Activated CD8-positive, alpha-beta memory T cell treated with anti-CD3 and anti-CD28 coated beads for 1 hour (primary cell): Measurements from ENCODE around the gene PLIN4.

Experiments
- DNase-seq, 2 donors: peaks; one replicate each; pipeline ENCODE4 v3.0.0-alpha.2; 2020; ENCODE audit warnings: low read depth in 1 of 2; ENCODE audit errors: extremely low read depth in 1 of 2

Gene PLIN4

DNA sequence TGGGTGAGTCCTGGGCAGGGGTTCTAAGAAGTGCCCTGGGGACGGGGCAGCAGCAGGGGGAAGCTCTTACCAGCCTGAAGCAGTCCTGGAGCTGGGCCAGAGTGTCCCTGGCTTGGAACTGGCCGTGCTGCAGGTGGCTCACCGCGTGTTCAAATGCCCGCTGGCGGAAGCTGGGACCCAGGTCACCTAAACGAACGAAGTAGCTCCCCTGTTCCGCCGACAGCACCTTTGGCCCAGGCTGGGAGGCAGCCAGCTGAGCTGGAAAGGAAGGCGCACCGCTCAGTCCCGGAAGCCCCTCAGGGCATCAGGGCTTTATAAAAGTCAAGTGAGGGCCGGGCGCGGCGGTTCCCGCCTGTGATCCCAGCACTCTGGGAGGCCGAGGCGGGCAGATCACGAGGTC is 9.6 kb downstream of the PLIN4 start:
- DNase-seq = no peak

DNA sequence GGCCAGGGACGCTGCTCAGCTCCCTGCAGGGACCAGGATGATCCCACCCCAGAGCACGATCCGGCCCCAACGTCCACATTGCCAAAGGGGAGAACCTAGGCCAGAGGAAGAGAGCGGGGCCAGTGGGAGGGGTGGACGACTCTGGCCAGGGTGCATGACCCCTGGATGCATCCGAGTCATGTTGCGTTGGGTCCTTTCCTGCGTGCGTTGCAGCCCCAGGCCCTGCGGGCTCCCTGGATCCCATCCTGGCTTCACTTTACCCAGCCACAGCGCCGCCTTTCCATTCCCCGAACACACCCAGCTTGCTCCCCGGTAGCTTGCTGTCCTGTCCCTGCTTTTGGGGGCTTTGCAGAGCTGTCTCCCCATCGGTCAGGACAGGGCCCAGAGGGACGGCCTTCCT is 10.5 kb downstream of the PLIN4 start:
- no peak for DNase-seq

DNA sequence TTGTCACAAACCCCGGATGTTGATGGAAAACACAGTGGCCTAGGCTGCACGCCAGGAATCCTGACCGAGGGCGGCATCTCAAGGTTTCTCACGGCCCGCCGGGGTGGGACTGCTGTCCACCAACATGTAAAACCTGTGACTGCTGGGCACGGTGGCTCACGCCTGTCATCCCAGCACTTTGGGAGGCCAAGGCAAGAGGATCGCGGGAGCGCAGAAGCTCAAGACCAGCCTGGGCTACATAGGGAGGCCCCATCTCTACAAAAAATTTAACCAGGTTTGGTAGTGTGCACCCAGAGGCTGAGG is 11.2 kb downstream of the PLIN4 start:
- no peak for DNase-seq

- DNase-seq = no peak
These were observed 11.7 kb downstream of the PLIN4 start for GRCh38 chr19:4506449-4507149.

DNA sequence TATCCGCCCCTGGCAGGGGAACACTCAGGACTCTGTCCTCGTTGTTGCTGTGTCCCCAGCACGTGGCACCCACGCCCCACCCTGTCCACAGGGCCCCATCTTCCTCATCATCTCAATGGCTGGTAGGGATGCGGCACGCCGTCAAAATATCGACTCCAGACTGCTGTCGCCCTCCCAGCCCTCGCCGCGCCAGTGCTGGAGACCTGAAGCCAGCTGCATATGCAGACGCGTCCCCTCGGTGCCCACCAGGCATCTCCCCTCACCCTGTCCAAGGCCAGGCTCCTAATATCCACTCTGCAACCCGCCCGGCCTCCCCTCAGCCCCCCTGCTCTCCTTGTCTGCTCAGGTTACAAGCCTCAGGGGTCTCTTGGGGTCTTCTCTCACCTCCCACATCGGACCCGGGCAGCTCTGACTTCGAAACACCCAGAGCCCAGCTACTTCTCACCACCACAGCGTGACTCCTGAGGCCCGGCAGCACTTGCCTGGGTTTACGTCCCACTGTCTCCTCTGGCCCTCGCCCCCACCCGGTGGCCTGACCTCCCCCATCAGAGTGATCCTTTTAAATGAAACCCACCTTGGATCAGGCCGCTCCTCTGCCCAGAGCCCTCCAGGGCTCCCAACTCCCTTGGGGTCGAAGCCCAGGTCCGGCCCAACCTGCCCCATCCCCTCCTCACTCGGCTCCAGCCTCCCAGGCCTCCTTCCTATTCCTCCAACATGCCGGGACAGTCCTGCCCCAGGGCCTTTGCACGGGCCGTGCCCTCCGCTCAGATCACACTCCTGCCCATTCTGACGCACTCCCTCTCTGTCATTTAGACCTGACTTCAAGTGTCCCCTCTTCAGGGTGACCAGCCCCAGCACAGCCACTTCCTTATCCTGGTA is 12.5 kb downstream of the PLIN4 start:
- DNase-seq = no peak

DNA sequence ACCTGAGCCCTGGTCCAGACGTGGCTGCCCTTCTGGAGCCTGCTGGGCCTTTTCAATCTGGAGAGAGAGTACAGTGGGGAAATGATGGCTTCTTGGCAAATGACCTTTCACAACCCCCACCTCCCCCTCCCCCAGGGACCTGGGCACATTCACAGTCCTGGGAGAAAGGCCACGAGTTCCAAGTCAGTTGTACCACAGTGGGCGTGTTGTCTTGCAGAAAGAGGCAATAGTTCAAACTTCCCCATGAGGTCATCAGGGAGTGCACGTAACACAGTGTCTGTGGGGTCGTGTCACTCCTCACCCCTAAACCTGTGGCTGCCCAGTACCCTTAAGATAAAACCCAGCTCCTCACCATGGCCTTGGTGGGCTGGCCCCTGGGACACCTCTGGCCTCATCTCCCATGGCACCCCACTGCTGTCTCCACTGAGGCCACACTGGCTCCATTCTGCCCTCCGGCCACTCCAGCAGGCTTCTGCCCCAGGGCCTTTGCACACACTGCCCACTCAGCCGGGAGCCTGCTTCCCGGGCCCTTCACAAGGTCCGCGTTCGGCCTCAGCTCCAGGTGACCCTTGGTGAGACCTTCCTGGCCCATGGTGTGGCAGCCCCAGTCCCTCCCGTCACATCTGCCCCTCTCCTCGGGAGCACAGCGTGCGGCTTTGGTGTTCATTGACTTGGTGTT is 13.3 kb downstream of the PLIN4 start:
- DNase-seq = no peak

DNA sequence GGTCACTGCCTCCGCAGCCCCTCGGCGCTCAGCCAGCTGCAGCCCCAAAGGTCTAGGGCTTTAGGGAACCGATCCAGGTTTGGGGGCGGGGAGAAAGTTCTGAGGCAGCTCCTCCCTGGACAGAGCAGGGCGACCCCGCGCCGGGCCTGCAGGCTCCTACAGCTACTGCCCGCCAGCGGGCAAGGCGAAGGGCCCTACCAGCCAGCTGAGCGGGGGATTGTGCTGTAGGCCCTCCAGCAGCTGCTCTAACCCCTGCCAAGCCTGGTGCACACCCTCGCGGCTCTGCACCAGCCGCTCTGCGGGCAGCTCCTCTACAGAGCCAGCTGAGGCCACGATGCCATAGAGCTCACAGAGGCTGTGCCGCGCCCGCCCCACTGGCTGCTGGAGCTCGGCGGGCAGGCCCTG is 14.0 kb downstream of the PLIN4 start:
- no peak for DNase-seq

- no peak for DNase-seq
These were observed 14.5 kb downstream of the PLIN4 start for GRCh38 chr19:4503825-4504170.

DNA sequence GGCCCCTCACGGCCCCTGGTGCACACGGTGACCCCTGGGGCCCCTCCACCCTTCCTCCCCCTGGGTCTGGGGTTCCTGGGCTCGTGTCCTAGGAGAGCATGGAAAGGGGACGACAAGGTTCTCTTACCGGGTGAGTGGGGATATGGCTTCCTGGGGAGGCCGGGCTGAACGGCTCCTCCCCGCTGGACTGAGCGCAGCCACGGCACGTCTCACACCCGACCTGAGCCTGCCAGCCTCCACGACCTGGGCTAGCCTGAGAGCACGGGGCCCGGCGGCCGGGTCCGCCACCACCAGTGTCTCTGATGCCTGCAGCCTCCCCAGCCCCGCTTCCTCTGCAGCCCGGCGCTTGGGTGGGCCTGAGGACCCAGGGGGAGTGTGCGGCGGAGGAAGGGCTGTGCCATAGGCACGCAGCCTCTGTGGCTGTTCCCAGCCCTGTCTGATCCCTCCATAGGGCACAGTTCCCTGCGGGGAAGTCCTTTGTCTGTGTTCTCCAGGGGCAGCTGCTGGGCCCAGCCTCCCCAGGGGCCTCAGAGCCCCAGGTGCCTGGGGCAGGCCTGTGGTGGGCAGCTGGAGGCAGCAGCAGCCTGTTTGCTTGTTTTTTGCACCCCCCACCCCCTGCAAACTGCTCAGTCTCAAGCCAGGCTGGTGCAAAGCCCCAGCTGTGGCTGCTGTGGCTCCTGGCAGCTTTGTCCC is 15.0 kb downstream of the PLIN4 start:
- DNase-seq = no peak

DNA sequence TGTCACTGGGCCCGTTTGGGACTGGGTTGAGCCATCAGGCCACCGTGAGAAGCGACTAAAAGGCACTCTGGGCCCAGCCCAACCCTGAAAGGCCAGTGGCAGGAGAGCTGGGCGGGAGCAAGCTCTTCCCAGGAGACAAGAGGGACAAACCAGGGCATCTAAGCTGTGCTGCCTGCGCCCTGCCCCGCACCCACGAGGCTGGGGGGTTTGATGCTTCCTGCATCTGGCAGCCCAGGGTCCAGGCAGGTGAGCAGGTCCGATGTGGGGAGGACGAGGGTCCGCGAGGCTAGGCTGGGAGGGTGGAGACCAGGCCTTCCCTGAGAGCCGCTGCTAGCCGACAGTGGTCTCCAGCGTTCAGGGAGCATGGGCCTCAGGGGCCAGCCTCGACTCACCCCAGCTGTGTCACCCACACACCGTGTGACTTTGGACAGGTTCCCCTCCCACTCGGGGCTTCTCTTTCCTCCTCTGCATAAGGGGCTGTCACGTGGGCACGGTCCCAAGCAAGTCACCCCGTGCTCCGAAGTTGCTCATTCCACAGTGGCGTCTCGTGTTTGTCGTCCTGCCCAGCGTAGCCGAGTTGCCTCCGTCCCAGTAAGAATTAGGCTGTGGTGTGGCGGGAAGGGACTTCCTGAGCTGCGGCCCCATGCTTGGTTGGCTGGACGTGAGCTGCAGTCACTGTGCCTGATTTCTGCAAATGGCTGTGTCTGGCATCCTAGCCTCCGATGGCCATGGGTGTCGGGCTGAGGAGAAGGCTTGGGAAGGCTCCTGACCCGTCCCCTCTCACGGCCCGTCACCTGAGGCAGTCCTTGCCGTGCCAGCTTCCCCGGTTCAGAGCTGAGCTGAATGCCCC is 15.8 kb downstream of the PLIN4 start:
- no peak for DNase-seq

DNA sequence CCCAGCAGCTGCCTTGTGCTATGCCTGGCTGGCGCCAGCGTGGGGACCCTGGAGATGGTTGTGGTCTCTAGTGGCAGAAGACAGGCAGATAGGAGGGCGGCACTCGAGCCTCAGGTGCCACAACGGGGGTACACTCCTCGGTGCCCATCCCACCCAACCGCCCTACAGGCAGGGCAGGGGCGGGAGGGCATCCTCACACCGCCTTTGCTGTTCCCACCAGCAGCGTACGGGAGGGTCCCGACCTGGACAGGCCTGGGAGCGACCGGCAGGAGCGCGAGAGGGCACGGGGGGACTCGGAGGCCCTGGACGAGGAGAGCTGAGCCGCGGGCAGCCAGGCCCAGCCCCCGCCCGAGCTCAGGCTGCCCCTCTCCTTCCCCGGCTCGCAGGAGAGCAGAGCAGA is 16.6 kb downstream of the PLIN4 start:
- no peak for DNase-seq

GRCh38 chr19:4500841-4501591 is 17.3 kb downstream of the PLIN4 start:
- no peak for DNase-seq

DNA sequence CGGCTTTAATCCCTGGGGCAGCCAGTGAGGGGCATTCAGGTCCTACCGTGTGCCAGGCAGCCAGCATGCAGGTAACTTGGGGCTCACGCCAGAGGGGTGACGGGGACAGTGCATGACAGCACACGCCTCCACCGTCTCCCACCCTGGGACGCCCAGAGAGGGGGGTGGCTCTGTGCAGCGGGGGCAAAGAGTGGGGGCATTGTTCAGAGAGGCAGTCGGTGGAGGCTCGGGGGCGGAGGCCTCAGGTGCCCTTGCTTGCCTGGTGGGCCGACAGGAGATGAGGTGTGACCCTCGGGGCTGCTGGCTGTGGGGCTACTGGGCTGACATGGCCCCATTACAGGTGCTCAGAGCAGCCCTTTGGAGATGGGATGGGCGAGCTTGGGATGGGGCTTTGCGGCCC is 18.4 kb downstream of the PLIN4 start:
- DNase-seq = no peak

DNA sequence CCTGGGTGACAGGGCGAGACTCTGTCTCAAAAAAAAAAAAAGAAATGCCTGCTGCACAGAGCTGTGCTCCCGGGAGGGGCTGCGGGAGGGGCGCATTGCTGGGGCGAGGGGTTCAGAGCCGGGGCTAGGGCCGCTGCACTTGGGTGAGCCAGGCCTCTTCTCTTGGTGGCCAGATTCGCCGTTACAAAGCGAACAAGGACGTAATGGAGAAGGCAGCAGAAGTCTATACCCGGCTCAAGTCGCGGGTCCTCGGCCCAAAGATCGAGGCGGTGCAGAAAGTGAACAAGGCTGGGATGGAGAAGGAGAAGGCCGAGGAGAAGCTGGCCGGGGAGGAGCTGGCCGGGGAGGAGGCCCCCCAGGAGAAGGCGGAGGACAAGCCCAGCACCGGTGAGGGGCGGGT is 19.0 kb downstream of the PLIN4 start:
- no peak for DNase-seq

DNA sequence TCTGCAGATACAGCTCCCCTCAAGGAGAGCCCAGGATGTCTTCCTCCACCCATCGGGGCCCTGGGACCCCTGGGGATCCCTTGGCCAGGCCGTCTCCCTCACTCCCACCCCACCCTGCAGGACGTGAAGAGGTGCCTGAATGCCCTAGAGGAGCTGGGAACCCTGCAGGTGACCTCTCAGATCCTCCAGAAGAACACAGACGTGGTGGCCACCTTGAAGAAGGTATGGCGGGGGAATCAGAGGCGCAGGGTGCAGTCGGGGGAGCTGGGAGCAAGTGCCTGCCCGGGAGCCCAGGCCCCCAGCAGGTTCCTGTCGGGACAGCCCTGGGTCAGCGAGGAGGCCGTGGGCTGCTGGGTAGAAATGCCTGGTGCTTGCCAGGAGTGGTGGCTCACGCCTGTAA is 19.6 kb downstream of the PLIN4 start:
- DNase-seq = no peak

GRCh38 chr19:4497770-4498389 is 20.4 kb downstream of the PLIN4 start:
- DNase-seq = no peak

DNA sequence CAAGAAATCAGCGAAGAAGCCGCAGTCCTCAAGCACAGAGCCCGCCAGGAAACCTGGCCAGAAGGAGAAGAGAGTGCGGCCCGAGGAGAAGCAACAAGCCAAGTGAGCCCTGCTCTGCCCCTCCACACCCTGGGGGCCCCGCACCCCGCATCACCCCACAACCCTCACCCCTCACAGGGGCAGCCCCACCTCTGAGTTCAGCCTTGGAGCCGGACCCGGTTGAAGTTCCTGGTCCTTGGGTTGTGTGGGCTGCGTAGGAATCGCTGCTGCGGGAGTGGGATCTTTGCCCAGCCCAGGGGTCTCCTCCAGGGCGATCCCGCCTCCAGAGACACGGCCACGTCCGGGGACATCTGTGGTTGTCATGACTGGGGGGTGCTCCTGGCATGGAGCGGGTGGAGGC is 22.0 kb downstream of the PLIN4 start:
- DNase-seq = no peak

GRCh38 chr19:4495471-4495870 is 22.8 kb downstream of the PLIN4 start:
- DNase-seq = no peak

- no peak for DNase-seq
These were observed 23.6 kb downstream of the PLIN4 start for GRCh38 chr19:4494691-4495064.
